Uterine smooth muscle cell (primary cell): Measurements from ENCODE around the gene OR11H7. TPM values are rescaled to one million over a fixed set of nuclear protein-coding genes. Genes with fewer than 3 reads are reported as not detected.

ENCODE experiments used
- total RNA-seq: library from RNA; depleted of rRNA; stranded (reverse); fragments of >200 nt; gene quantifications from 2 replicates; pipeline ENCODE4 v1.2.3, GENCODE V29; 2014

Gene OR11H7
- not detected in 2 replicates for total RNA-seq

DNA sequence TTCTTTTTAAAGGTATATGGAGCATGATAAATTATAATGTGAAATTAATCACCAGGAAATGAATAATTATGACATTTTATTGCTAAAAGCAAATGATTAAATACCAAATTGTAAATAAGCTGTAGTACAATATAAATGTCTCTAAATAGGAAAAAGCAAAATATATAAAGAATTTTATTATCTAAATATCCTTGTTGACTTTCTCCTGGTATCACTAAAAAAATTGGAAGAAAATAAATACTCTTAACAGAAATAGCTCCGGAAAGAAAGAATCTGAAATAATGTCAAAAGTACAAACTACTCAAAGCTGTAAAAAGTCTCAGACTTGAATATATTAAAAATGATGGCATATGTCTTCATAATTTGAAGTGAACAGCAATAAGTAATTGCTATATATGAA lies at the start of gene OR11H7:
OR11H7 (plus strand) TSS at position 301 of the 400 bp plus-strand sequence.

DNA sequence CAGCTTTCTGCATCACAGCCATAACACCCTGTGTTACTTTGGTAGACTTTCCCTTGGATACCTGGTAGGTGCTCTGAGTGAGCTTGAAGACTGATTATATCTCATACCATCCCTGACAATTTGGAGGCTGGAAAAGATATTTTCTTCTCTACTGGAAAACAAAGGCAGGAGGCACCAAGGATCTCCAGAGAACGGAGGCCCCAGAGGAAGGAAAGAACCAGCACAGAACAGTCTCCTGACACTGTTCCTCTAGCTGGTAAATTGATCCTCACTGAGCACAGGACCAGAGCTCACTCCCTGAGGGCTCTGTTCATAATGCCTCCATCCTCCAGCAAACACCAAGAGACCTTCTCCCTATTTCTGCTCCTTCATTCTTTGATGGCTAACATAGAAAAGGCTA lies 38.2 kb upstream of the OR11H7 start, which contains the start of gene OR11G2:
OR11G2 (plus strand) TSS at position 301 of the 400 bp plus-strand sequence. CDS start 6,542 bp downstream, outside the sequence.

DNA sequence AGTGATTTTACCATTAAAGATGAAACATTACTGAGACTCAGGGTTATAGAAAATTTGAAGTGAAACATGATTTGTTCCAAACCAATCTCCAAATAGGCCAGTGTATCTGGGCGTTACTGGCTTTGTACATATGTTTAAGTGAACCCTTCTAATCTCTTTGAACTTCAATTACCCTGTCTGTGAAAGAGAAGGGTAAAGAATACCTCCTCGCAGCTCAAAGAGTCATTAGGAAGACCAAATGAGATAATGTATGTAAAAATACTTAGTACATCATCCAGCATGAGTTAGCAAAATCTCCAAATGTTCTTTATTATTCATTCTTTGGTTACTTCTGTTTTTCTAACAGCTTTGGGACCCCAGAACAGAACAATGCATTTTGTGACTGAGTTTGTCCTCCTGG lies 5.4 kb upstream of the OR11H7 start, which contains the start of gene OR11H6:
OR11H6 (plus strand) TSS at position 301 of the 400 bp plus-strand sequence; CDS start at position 301, 0 bp downstream.

Other genes with a start within 250 kb of the OR11H7 start
- gene OR4Q2, start 226.8 kb upstream of the OR11H7 start, total RNA-seq: not detected in 2 replicates
- not detected in 2 replicates for gene OR4K14, start 209.7 kb upstream of the OR11H7 start, total RNA-seq
- not detected in 2 replicates for gene OR4K13, start 192.9 kb upstream of the OR11H7 start, total RNA-seq
- gene OR4L1, start 168.9 kb upstream of the OR11H7 start, total RNA-seq: not detected in 2 replicates
- gene OR4K17, start 118.2 kb upstream of the OR11H7 start, total RNA-seq: not detected in 2 replicates
- not detected in 2 replicates for gene OR4N5, start 90.2 kb upstream of the OR11H7 start, total RNA-seq
- gene OR11G2, start 38.1 kb upstream of the OR11H7 start, total RNA-seq: not detected in 2 replicates
- gene OR11H6, start 5.3 kb upstream of the OR11H7 start, total RNA-seq: not detected in 2 replicates
- not detected in 2 replicates for gene OR11H4, start 10.3 kb downstream of the OR11H7 start, total RNA-seq
- 25.2 and 26.2 TPM in 2 replicates for gene TTC5, start 77.0 kb downstream of the OR11H7 start, total RNA-seq
- gene CCNB1IP1, start 104.3 kb downstream of the OR11H7 start, total RNA-seq: 51.2 and 60.2 TPM in 2 replicates
- 11.5 and 22.1 TPM in 2 replicates for gene PARP2, start 114.7 kb downstream of the OR11H7 start, total RNA-seq
- 15.1 and 27.4 TPM in 2 replicates for gene TEP1, start 184.5 kb downstream of the OR11H7 start, total RNA-seq
- 0.11 and 0.12 TPM in 2 replicates for gene KLHL33, start 207.2 kb downstream of the OR11H7 start, total RNA-seq
- 46.5 and 51.5 TPM in 2 replicates for gene OSGEP, start 225.8 kb downstream of the OR11H7 start, total RNA-seq
- 79.0 and 82.6 TPM in 2 replicates for gene APEX1, start 226.2 kb downstream of the OR11H7 start, total RNA-seq
- gene PIP4P1, start 232.5 kb downstream of the OR11H7 start, total RNA-seq: 28.1 and 39.4 TPM in 2 replicates
- gene PNP, start 240.4 kb downstream of the OR11H7 start, total RNA-seq: 39.4 and 48.6 TPM in 2 replicates